Heart left ventricle (tissue), 16 donors: ENCODE results near the gene MAML3. TPM values are rescaled to one million over a fixed set of nuclear protein-coding genes. Genes with fewer than 3 reads are reported as not detected.

ENCODE experiments used
- ATAC-seq, 4 donors: fragments of 200-7000 bp; cut with Tn5 transposase; one replicate each; pipeline ENCODE4 v1.9.1; 2020 to 2022; ENCODE audit warnings: moderate library complexity in 4 of 4, mild to moderate bottlenecking in 3 of 4, moderate number of reproducible peaks in 1 of 4
- DNase-seq, 5 donors: peaks; one replicate each; pipeline ENCODE4 v3.0.0-alpha.2; 2020
- H3K27ac ChIP-seq, 12 donors: fragments of 200-600 bp; sonication (generic) in 4 of 12; one replicate each; pipeline versions ENCODE4 v1.5.0 to v1.8.0; 2016 to 2022; ENCODE audit warnings: mild to moderate bottlenecking in 2 of 12
- H3K27me3 ChIP-seq, 9 donors: fragments of 200-600 bp; sonication (generic) in 2 of 9; one replicate each; pipeline versions ENCODE4 v1.5.1 to v1.8.0; 2016 to 2022; ENCODE audit warnings: mild to moderate bottlenecking in 3 of 9
- H3K36me3 ChIP-seq, 9 donors: fragments of 200-600 bp; sonication (generic) in 2 of 9; one replicate each; pipeline versions ENCODE4 v1.5.0 to v1.8.0; 2018 to 2022; ENCODE audit warnings: mild to moderate bottlenecking in 2 of 9
- H3K4me1 ChIP-seq, 12 donors: fragments of 200-600 bp; sonication (generic) in 4 of 12; one replicate each; pipeline versions ENCODE4 v1.5.0 to v1.8.0; 2016 to 2022; ENCODE audit warnings: mild to moderate bottlenecking in 3 of 12
- H3K4me3 ChIP-seq, 12 donors: fragments of 200-600 bp; sonication (generic) in 4 of 12; one replicate each; pipeline versions ENCODE4 v1.5.0 to v1.8.0; 2017 to 2022; ENCODE audit warnings: mild to moderate bottlenecking in 9 of 12, moderate library complexity in 4 of 12
- H3K9me3 ChIP-seq, 12 donors: fragments of 200-600 bp; sonication (generic) in 4 of 12; one replicate each; pipeline versions ENCODE4 v1.5.0 to v1.8.0; 2016 to 2022; ENCODE audit warnings: mild to moderate bottlenecking in 1 of 12
- POLR2A ChIP-seq, 2 donors: fragments of 450-650 bp; IDR thresholded peaks; one replicate each; pipeline ENCODE4 v1.6.1; 2017; ENCODE audit warnings: antibody characterized with exemption in 2 of 2, mild to moderate bottlenecking in 2 of 2, moderate library complexity in 2 of 2
- WGBS, 4 donors: extraction: QIAGEN DNeasy Blood & Tissue Kit in 2 of 4; methylation state at CpG; one replicate each; pipeline versions ENCODE4 v1.1.5 to v1.1.7; 2013 to 2018; 5-methylcytosine and 5-hydroxymethylcytosine counted together
- intact Hi-C, 10 donors: fragments of 100-400 bp; cut with DNase I; formaldehyde crosslinking; loops; one replicate each; pipeline versions ENCODE4 v1.11.1 to v1.14.2; 2022
- polyA plus RNA-seq, 2 donors: library from polyadenylated mRNA; stranded (reverse); fragments of 200-250 nt; gene quantifications; one replicate each; pipeline ENCODE4 v1.2.3, GENCODE V29; 2013
- total RNA-seq, 9 donors: library from RNA; depleted of rRNA in 2 of 9; stranded (reverse); fragments of >200 nt in 2 of 9; fragmentation: NEBNext Ultra II Directional in 3 of 9; extraction: Animal tissue kit (Norgen Biotek cat#: 25700) in 3 of 9; gene quantifications; one replicate each; pipeline versions ENCODE4 v1.1.0 to v1.2.4, GENCODE V29; 2016 to 2023
- TF ChIP-seq, protein P1 (sequence below), 12 donors: fragments of 200-600 bp; sonication (generic) in 4 of 12; IDR thresholded peaks; one replicate each; pipeline versions ENCODE4 v1.5.0 to v1.8.0; 2018 to 2022; ENCODE audit warnings: antibody characterized with exemption in 12 of 12, mild to moderate bottlenecking in 5 of 12
- donor health status: ischemic (EF 13 %, LVEDD 7.1; RV severe dilation, severe dysfunction).
- donor health status: healthy with polysubstance abuse.
- donor health status: DM: no; HTN: yes; CAD: no.
- donor health status: DM: no; HTN: no; CAD: no.
- donor health status: ischemic (EF 25% LVEDD 6.9; RV normal size, moderate dysfunction).
- donor health status: ischemic (EF 25% LVEDD 5.7; RV mildly dilated, moderate dysfunction).
- donor health status: healthy.
- donor health status: DM: yes; HTN: yes; CAD: no.
- donor health status: ischemic (EF 35%, LVEDD 5.7; RV mildly dilated, moderate dysfunction).
- donor health status: nonischemic (EF 11% LVEDD 7.7; RV severe dilation, severe dysfunction).
- donor health status: DM: yes; HTN: yes; CAD: no.
- donor health status: PGD.
- donor health status: ischemic (EF 29% LVEDD 5.4; RV normal size, mild dysfunction).
- donor health status: nonischemic (EF 23%, LVEDD 6.1; RV moderate dilation, normal function).

MAML3 gene
- total and polyA plus RNA-seq, 11 donors, result 0.76 to 5.9 (median 2.4) TPM

- Histone ChIP-seq H3K4me3 (no peak overlapping the region), H3K9me3 (peaks cover 0 to 5% (median 0%) of the 10 kb centered on the region in 12 donors), H3K4me1 (peaks cover 5 to 32% (median 25%) of the 10 kb centered on the region in 12 donors), H3K36me3 (no peaks in the 10 kb centered on the region), H3K27ac (no peak overlapping the region), H3K27me3 (no peaks in the 10 kb centered on the region)
- no peak for DNase-seq
- ATAC-seq, result no peak
- intact Hi-C loops, result no loop called here
- TF ChIP-seq POLR2A (IDR thresholded peaks at IDR 0.05), result no peak
- TF ChIP-seq, protein P1, sequence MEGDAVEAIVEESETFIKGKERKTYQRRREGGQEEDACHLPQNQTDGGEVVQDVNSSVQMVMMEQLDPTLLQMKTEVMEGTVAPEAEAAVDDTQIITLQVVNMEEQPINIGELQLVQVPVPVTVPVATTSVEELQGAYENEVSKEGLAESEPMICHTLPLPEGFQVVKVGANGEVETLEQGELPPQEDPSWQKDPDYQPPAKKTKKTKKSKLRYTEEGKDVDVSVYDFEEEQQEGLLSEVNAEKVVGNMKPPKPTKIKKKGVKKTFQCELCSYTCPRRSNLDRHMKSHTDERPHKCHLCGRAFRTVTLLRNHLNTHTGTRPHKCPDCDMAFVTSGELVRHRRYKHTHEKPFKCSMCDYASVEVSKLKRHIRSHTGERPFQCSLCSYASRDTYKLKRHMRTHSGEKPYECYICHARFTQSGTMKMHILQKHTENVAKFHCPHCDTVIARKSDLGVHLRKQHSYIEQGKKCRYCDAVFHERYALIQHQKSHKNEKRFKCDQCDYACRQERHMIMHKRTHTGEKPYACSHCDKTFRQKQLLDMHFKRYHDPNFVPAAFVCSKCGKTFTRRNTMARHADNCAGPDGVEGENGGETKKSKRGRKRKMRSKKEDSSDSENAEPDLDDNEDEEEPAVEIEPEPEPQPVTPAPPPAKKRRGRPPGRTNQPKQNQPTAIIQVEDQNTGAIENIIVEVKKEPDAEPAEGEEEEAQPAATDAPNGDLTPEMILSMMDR (IDR thresholded peaks at IDR 0.05), result no peak
- WGBS, 4 donors, result 81 to 90% (median 87%) methylated on average over 9 of the region's 9 CpGs
Observed at GRCh38 chr4:139908636-139909437, 245.1 kb downstream of the MAML3 start.

GRCh38 chr4:139907001-139907809 lies 246.8 kb downstream of the MAML3 start:
- peaks cover 0 to 5% (median 0%) of the 10 kb centered on the region in 12 donors for H3K9me3 ChIP-seq
- no peak for ATAC-seq
- H3K27ac ChIP-seq, result peak overlapping the region in 2 of 12 donors; percentile 9 to 11
- H3K36me3 ChIP-seq, result no peaks in the 10 kb centered on the region
- TF ChIP-seq, protein P1 (IDR thresholded peaks at IDR 0.05), result no peak
- TF ChIP-seq POLR2A (IDR thresholded peaks at IDR 0.05), result no peak
- intact Hi-C loops, result no loop called here
- no peak overlapping the region for H3K4me3 ChIP-seq
- no peak for DNase-seq
- no peaks in the 10 kb centered on the region for H3K27me3 ChIP-seq
- H3K4me1 ChIP-seq, result peaks cover 0 to 25% (median 12%) of the 10 kb centered on the region in 12 donors

GRCh38 chr4:139905489-139905888 lies 248.5 kb downstream of the MAML3 start:
- peaks cover 0 to 40% (median 21%) of the 10 kb centered on the region in 12 donors for H3K4me1 ChIP-seq
- DNase-seq, result no peak
- H3K36me3 ChIP-seq, result no peaks in the 10 kb centered on the region
- no peak overlapping the region for H3K27ac ChIP-seq
- 94 to 97% (median 95%) methylated on average over 1 of the region's 1 CpG for WGBS, 4 donors
- H3K4me3 ChIP-seq, result no peak overlapping the region
- intact Hi-C loops, result no loop called here
- H3K9me3 ChIP-seq, result peaks cover 0 to 5% (median 0%) of the 10 kb centered on the region in 12 donors
- H3K27me3 ChIP-seq, result no peaks in the 10 kb centered on the region
- ATAC-seq, result no peak
- TF ChIP-seq, protein P1 (IDR thresholded peaks at IDR 0.05), result no peak
- TF ChIP-seq POLR2A (IDR thresholded peaks at IDR 0.05), result no peak

- H3K9me3 ChIP-seq, result peaks cover 0 to 5% (median 0%) of the 10 kb centered on the region in 12 donors
- TF ChIP-seq, protein P1 (IDR thresholded peaks at IDR 0.05), result no peak
- TF ChIP-seq POLR2A (IDR thresholded peaks at IDR 0.05), result no peak
- no peak overlapping the region for H3K27ac ChIP-seq
- no peak for ATAC-seq
- no peaks in the 10 kb centered on the region for H3K36me3 ChIP-seq
- intact Hi-C loops, result no loop called here
- DNase-seq, result no peak
- H3K27me3 ChIP-seq, result no peaks in the 10 kb centered on the region
- WGBS, 4 donors, result 95 to 98% (median 96%) methylated on average over 5 of the region's 5 CpGs
- peaks cover 0 to 40% (median 21%) of the 10 kb centered on the region in 12 donors for H3K4me1 ChIP-seq
- no peak overlapping the region for H3K4me3 ChIP-seq
Observed at GRCh38 chr4:139904406-139904805, 249.6 kb downstream of the MAML3 start.
